ENCODE results near the gene RAD50.
"Not testable (repeated sequence)": the region's sequence is repeated elsewhere in the genome, so short reads cannot be mapped to it uniquely, and the experiment has no call there.

Gene RAD50

DNA sequence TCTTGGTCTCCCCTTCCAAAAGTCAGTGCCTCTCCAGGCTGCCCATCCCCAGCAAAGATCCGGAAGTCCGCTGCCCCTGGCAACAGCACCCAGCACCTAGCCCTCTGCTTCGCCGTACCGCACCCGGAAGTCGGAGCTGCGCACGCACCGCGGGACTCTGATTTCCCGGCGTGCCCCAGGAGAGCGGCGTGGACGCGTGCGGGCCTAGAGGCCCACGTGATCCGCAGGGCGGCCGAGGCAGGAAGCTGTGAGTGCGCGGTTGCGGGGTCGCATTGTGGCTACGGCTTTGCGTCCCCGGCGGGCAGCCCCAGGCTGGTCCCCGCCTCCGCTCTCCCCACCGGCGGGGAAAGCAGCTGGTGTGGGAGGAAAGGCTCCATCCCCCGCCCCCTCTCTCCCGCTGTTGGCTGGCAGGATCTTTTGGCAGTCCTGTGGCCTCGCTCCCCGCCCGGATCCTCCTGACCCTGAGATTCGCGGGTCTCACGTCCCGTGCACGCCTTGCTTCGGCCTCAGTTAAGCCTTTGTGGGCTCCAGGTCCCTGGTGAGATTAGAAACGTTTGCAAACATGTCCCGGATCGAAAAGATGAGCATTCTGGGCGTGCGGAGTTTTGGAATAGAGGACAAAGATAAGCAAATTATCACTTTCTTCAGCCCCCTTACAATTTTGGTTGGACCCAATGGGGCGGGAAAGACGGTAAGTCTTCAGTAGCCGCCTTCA lies at the start of gene RAD50:
Gene RAD50 (plus strand): TSS at position 215 of the 715 bp plus-strand sequence. CDS start 348 bp downstream, at position 563.
- peak; percentile 94 for DNase-seq

GRCh38 chr5:132510076-132510475 lies 46.7 kb upstream of the RAD50 start:
- no peak for DNase-seq

- DNase-seq, result not testable (repeated sequence)
These were observed 43.0 kb upstream of the RAD50 start for GRCh38 chr5:132513618-132514336.

DNA sequence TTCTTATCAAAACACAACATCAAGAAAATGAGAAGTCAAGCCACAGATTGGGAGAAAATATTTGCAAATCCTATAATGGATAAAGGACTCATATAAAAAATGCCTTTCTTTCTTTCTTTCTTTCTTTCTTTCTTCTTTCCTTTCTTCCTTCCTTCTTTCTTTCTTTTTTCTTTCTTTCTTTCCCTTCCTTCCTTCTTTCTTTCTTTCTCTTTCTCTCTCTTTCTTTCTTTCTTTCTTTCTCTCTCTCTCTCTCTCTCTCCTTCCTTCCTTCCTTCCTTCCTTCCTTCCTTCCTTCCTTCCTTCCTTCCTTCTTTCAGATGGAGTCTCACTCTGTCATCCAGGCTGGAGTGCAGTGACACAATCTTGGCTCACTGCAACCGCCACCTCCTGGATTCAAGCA lies 34.7 kb upstream of the RAD50 start:
- DNase-seq, result not testable (repeated sequence)

- DNase-seq, result not testable (repeated sequence)
These were observed 31.9 kb upstream of the RAD50 start for GRCh38 chr5:132524877-132525276.

GRCh38 chr5:132525299-132525724 lies 31.5 kb upstream of the RAD50 start:
- no peak for DNase-seq

- peak; percentile 31 for DNase-seq
These were observed 30.3 kb upstream of the RAD50 start for GRCh38 chr5:132526290-132526973.

DNA sequence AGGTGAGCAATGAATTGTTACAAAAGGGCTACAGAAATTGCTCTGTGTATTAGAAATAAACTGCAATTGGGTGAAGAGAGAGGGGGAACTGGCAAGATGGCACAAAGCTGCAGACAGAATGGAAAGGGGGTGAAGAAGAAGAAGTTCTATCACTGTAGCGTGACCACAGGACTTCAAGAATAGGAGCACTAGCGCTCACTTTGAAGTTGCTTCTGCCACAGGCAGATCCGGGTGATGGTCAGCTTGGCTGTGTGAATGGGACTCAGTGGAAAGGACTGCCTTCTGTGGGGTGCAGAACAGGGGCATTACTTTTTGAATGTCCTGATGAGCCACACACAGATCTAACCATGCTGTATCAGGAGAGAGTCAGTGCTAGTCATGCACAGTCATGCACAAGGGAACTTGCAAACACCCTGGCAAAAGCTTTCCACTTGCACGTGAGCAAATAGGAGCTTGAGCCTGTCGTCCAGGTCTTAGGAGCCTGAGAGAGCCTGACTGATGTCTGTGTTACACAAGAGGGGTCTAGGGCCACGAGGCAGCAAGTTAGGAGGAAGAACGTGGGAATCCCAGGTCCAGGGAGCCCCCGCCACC lies 29.7 kb upstream of the RAD50 start:
- no peak for DNase-seq

- no peak for DNase-seq
These were observed 28.8 kb upstream of the RAD50 start for GRCh38 chr5:132528021-132528420.

- no peak for DNase-seq
These were observed 27.7 kb upstream of the RAD50 start for GRCh38 chr5:132528866-132529634.

DNA sequence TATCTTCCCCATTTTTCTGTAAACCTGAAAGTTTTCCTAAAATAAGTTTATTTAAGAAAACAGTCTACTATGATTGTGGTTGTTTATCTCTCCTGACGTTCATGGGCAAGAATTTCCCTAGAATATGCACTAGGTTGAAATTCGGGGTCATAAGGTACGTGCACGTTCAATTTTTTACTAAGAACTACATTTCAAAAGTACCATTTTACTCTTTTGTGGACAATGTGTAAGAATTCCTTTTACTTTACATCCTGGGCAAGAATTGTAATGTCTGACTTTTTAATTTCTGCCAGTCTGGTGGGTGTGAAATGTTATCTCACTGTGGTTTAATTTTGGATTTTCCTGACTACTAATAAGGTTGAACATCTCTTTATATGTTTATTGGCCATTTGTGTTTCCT lies 25.8 kb upstream of the RAD50 start:
- no peak for DNase-seq

DNA sequence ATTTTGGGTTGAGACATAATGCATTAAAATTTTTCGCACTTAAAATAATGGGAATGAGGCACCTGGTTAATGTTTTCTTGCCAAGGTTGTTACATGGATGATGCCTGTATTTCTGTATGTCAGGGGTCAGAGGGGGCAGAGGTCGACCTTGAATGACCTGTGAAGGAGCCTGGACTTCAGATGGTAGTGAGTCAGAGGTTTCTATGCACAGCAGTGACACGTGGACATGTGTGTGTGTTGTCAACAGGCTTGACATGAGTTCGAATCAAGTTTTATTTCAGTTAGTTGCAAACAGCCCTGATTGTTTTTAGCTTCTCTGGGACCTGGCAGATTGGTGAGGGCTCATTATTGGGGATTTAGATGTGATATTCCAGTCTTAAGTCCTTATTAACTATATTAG lies 17.1 kb upstream of the RAD50 start:
- no peak for DNase-seq

DNA sequence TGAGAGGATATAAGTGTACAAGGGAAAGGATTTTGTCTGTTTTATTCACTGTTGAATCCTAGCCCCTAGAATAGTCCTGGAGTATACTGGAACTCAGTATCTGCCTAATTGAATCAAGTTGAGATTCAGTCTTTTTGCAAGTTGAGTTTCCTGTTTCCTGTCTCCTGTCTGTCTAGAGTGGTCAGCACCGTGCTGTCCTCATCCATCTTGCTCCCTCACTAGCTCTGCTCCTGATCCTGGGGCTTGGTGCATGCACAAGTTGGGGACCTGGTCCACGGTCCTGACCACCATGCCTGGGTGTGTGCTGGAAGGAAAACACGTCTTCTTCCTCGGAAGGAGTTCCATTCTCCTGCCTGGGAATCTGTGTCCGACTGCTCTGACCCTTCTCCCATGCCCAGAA lies 16.6 kb upstream of the RAD50 start:
- DNase-seq, result no peak

DNA sequence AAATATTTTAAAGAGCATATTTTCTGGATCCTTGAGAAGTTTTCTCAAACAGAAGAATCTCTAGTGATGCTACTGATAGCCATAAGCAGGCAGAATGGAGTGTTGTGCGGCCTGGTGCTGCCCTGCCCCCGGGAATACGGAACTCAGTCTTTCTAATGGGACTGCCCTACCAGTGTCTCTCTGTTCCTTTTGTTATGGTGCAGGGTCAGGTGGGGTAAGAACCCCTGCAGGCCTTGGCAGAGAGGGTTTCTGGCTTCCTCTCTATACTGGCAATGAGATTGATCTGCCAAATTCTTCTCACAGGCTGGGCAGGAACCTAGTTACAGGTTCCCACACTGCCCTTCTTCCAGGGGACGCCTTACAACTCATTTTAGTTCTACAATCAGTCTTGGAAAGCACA lies 16.0 kb upstream of the RAD50 start:
- DNase-seq, result no peak

- DNase-seq, result no peak
These were observed 13.1 kb upstream of the RAD50 start, which contains the start of gene IL5 for GRCh38 chr5:132543472-132544201. Gene IL5, minus strand, starts transcription at chr5:132543522. Its CDS starts 44 bp downstream, at chr5:132543478.

DNA sequence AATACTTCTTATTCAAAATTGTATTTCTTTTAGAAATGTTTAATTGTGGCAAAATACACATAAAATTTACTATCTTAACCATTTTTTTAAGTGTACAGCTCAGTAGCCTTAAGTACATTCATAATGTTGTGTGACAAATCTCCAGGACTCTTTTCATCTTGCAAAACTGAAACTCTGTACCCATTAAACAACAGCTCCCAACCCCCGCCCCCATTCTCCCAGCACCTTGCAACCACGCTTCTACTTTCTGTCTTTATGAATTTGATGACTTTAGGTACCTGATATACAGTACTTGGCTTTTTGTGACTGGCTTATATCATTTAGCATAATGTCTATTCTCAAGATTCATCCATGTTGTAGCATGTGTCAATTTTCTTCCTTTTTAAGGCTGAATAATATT lies 10.7 kb upstream of the RAD50 start:
- DNase-seq, result no peak

- DNase-seq, result no peak
These were observed 9.5 kb upstream of the RAD50 start for GRCh38 chr5:132547269-132547668.

- DNase-seq, result not testable (repeated sequence)
These were observed 7.9 kb upstream of the RAD50 start for GRCh38 chr5:132548834-132549233.

GRCh38 chr5:132549576-132549975 lies 7.2 kb upstream of the RAD50 start:
- no peak for DNase-seq

DNA sequence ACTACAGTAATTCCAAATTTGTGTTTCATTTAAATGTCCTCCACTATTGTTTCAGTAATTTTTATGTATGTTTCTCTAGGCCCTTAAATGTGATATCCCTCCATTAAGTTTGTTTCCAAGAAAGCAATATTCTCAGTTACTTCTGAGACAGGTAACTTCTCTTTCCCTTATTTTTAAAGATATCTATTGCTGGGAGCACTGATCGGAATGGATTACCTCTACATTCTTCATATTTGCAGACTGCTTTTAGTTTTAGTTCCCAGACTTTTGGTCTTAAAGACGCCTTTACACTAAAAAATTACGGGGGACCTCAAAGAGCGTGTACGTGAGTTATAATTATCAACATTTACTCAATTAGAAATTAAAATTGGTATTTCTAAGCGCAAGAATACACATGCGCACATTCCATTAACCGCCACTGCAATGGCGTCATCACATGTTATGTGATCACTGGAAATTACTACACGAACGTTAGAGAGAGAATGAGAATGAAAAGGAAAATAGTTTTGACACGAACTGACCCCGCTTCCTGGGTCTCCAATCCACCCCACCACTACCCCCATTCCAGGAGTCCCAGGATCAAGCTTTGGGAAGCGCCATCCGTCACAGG lies 519 bp upstream of the RAD50 start:
- DNase-seq, result no peak

DNA sequence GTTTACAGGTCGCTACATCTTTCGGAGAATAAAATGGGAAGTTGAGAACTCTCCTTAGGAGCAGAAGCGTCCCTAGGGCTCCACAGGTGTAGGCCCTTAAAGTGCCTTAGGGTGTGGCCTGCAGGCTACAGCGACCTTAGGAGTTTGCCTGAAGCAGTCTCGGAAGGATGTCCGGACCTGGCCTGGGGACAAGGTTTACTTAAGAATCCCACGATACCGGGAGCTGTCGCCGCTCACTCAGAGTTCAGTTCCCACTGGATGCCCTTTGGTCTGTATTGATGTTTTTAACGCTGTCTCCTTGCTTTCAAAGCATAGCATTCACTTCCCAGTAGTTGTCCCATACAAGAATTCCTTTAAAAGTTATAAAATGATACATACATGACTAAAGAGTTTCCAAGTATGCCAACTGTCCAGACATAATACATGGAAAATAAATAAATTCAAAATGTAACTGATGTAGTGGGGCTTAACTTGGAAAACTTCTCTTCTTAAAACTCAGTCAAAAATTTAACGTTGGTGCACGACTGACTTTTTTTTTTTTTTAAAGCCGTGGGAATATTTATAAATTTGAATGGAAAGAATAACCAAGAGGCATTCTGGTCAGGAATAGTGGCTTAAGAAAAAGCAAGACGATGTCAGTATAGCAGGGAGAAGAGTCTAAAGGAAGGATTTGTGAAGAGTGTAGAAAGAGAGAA lies 848 bp downstream of the RAD50 start:
- DNase-seq, result peak; percentile 37

Data from right hindlimb (tissue), 1 donor.